ENCODE results near the gene TXNRD2. TPM values are rescaled to one million over a fixed set of nuclear protein-coding genes. Genes with fewer than 3 reads are reported as not detected.

The TXNRD2 gene
- total and polyA plus RNA-seq, 10 of the 15 experiments (the other 5 are each of a cell fraction or from before 2014, with no cell fraction given): 1.6 to 26.0 (median 13.9) TPM

DNA sequence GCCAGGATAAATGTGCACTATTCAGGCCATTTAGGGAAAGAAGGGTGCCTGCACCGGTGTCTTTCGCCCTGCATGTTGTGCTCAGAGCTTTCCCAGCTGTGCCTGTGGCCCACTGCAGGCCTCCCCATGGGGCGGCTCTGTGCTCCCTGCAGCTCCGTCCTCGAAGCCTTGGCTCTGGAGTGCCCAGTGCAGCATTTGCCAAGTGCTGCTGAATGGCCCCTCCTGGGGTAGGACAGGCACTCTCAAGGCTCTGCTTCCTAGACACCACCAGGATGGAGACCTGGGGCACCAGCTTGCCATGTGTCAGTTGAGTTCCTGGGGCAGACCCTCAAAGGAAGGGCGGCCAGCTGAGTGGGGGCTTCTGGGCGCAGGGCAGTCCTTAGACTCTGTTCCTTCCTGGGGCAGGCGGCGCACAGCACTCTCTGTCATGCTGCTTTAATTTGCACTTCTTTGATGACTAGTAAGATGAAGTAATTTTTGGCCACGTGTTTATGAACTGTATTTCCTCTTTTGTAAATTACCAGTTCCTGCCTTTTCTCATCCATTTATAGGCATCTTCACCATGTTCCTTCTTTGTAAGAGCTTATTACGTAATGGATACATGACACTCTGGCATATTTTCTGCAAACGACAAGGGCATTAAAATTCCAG is 54.9 kb downstream of the TXNRD2 start (continued):
- TF ChIP-seq NKRF (conservative IDR thresholded peaks at IDR 0.05) (no peak), MAX (IDR thresholded peaks at IDR 0.05; ENCODE audit: low read depth, low read length) (no peak)

DNA sequence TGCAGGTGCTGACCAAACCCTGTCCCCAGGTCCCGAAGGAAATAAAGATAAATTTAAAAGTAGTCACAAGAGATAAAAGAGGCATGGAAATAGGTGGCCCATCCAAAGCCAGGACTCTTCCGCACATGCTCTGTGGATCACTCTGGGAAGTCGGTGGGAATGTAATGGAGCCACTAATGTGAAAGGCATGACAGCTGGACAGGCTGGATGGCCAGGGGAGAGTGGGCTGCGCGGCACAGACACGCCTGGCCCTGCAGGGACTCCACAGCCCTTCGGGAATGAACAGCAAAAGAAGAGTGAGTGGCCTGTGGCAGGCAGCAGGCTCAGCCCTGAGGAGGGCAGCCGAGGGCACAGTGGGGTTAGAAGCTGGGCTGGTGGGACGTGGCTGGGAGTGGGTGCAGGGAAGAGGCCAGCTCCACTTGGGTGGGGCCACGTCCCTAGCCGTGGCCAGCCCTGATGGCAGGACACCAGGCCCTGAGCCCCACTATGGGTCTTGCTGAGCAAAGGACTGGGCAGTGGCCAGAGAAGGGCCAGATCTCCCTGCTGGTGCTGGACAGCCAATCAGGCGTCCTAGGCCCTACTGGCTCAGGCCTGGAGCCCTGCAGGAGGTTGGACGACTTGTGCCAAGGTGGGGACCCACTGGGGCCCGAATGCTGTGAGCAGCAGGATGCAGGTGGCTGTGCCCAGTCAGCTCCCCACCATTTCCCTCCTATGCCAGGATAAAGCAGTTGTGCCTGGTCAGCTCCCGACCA is 55.6 kb downstream of the TXNRD2 start:
- ATAC-seq (no peak), DNase-seq (ENCODE audit: low read depth, low spot score) (no peak), FAIRE-seq (no peak)
- Histone ChIP-seq H3K79me2 (ENCODE audit: control insufficient read depth, insufficient read depth, low read length) (no peaks in the 10 kb centered on the region), H3K27ac (ENCODE audit: control insufficient read depth, insufficient read depth) (no peak overlapping the region), H2AFZ (ENCODE audit: control insufficient read depth, low read depth, low read length) (no peak overlapping the region), H4K20me1 (ENCODE audit: control insufficient read depth, insufficient read depth) (no peaks in the 10 kb centered on the region), H3K9ac (ENCODE audit: control insufficient read depth, insufficient read depth, low read length) (no peak overlapping the region), H3K4me1 (ENCODE audit: control insufficient read depth, insufficient read depth, low read length) (peaks cover 3% of the 10 kb centered on the region), H3K4me3 (no peak overlapping the region), H3K36me3 (ENCODE audit: control insufficient read depth in 2 of 2, insufficient read depth in 2 of 2, low read length in 1 of 2) (no peaks in the 10 kb centered on the region), H3K27me3 (replicated peaks in 1 of 2; ENCODE audit: control insufficient read depth in 2 of 2, insufficient read depth in 2 of 2, low read length in 1 of 2) (no peaks in the 10 kb centered on the region), H3K9me3 (replicated peaks; ENCODE audit: control insufficient read depth, insufficient read depth, low read length) (no peaks in the 10 kb centered on the region), H3K4me2 (ENCODE audit: control insufficient read depth, insufficient read depth) (no peak overlapping the region)
- ChIA-PET SMC1A (ENCODE audit: uncharacterized antibody, unreplicated experiment) (no interaction called here), CTCF (no interaction called here), RAD21 (ENCODE audit: unreplicated experiment) (interaction anchor here (1.4 kb wide), 1 partner anchor 24 kb away, joined by 3 read pairs; no protein-coding TSS in a partner anchor), POLR2A (no interaction called here)
- WGBS (ENCODE audit: insufficient coverage, insufficient replicate concordance, low lambda C conversion rate, missing lambda C conversion rate): 60% methylated on average over 15 of the region's 15 CpGs
- in situ Hi-C loops (cut with MboI): no loop called here
- BruUV-seq (replicated peaks): no TSS peak
- TF ChIP-seq HDAC2 (IDR thresholded peaks at IDR 0.05): no peak
- intact Hi-C loops (cut with micrococcal nuclease; ENCODE audit: unreplicated experiment): no loop called here
